CD4-positive, alpha-beta T cell (primary cell): ENCODE results near the gene FLT4. TPM values are rescaled to one million over a fixed set of nuclear protein-coding genes. Genes with fewer than 3 reads are reported as not detected.

Experiments
- ATAC-seq: fragments of 200-7000 bp; cut with Tn5 transposase; one replicate; pipeline ENCODE4 v1.10.0; 2022; ENCODE audit warnings: mild to moderate bottlenecking; ENCODE audit not compliant: poor library complexity
- CTCF ChIA-PET: fragments of 350-600 bp; sonication (Branson Sonifier 250); formaldehyde crosslinking; loops from one replicate; lab custom pipeline; 2021; ENCODE audit warnings: antibody characterized with exemption, inconsistent platforms; lab: Charles Lee
- POLR2A ChIA-PET: fragments of 350-600 bp; sonication (Branson Sonifier 250); formaldehyde crosslinking; loops from one replicate; lab custom pipeline; 2021; ENCODE audit warnings: antibody characterized with exemption, inconsistent platforms; lab: Charles Lee
- DNase-seq, 14 experiments: peaks; one replicate each; pipeline ENCODE4 v3.0.0-alpha.2; 2013 to 2020; ENCODE audit warnings: mixed read lengths in 2 of 14
- H3K27ac ChIP-seq, 2 donors: one replicate each; pipeline versions ENCODE4 v1.5.1 to v1.7.0; 2013; ENCODE audit warnings: low read length in 2 of 2, low read depth in 1 of 2, mild to moderate bottlenecking in 1 of 2
- H3K27me3 ChIP-seq, 2 experiments: 1 replicate in 1 of 2; 2 replicates in 1 of 2; pipeline versions ENCODE4 v1.6.1 to v1.7.0; 2013; ENCODE audit warnings: low read length in 2 of 2, control low read depth in 1 of 2, mild to moderate bottlenecking in 1 of 2, moderate library complexity in 1 of 2; ENCODE audit not compliant: insufficient read depth in 2 of 2, control insufficient read depth in 1 of 2
- H3K36me3 ChIP-seq: one replicate; pipeline ENCODE4 v1.6.1; 2013; ENCODE audit warnings: low read length, control low read depth; ENCODE audit not compliant: insufficient read depth
- H3K4me1 ChIP-seq: one replicate; pipeline ENCODE4 v1.6.1; 2013; ENCODE audit warnings: low read length, control low read depth; ENCODE audit not compliant: insufficient read depth
- H3K4me3 ChIP-seq: one replicate; pipeline ENCODE4 v1.5.1; 2013; ENCODE audit warnings: mild to moderate bottlenecking, low read length, moderate library complexity
- H3K9me3 ChIP-seq, 2 experiments: 1 replicate in 1 of 2; 2 replicates in 1 of 2; pipeline versions ENCODE4 v1.6.1 to v1.7.0; 2013; ENCODE audit warnings: low read length in 2 of 2, mild to moderate bottlenecking in 2 of 2, control low read depth in 1 of 2, moderate library complexity in 1 of 2; ENCODE audit not compliant: control insufficient read depth in 1 of 2, insufficient read depth in 1 of 2
- H3K27ac Mint-ChIP-seq: one replicate; pipeline ENCODE4 v1.8.0; 2020; ENCODE audit warnings: mixed read lengths
- H3K27me3 Mint-ChIP-seq: one replicate; pipeline ENCODE4 v1.8.0; 2021; ENCODE audit warnings: mixed read lengths
- H3K36me3 Mint-ChIP-seq: one replicate; pipeline ENCODE4 v1.8.0; 2021; ENCODE audit warnings: low read depth, mixed read lengths
- H3K4me1 Mint-ChIP-seq: one replicate; pipeline ENCODE4 v1.8.0; 2021; ENCODE audit warnings: low read depth, mixed read lengths
- H3K4me3 Mint-ChIP-seq: one replicate; pipeline ENCODE4 v1.8.0; 2020; ENCODE audit warnings: mild to moderate bottlenecking, mixed read lengths
- H3K9me3 Mint-ChIP-seq: one replicate; pipeline ENCODE4 v1.8.0; 2020; ENCODE audit warnings: mixed read lengths
- CTCF ChIP-seq: fragments of 200-600 bp; IDR thresholded peaks from one replicate; pipeline ENCODE4 v1.8.0; 2022; ENCODE audit warnings: antibody characterized with exemption, mild to moderate bottlenecking
- intact Hi-C, 2 experiments: fragments of 100-400 bp; cut with DNase I in 1 of 2; cut with micrococcal nuclease in 1 of 2; formaldehyde crosslinking; loops; one replicate each; pipeline versions ENCODE4 v1.15.1 to v1.9.0; 2023 to 2025; cut with DNase I, micrococcal nuclease
- total RNA-seq, 174 experiments: library from RNA in 2 of 174; stranded (reverse) in 2 of 174; gene quantifications; one replicate each; pipeline ENCODE4 v1.2.3 and lab custom pipeline; 2021 to 2026

The FLT4 gene
- total RNA-seq, 2 experiments from 2014 or later, result 2.3 to 2.5 TPM

GRCh38 chr5:180611140-180611850, 38.1 kb downstream of the FLT4 start:
- Histone ChIP-seq H3K4me3 (no peak overlapping the region), H3K4me1 (no peaks in the 10 kb centered on the region), H3K9me3 (no peaks in the 10 kb centered on the region), H3K36me3 (no peaks in the 10 kb centered on the region), H3K27ac (no peak overlapping the region), H3K27me3 (no peaks in the 10 kb centered on the region)
- Mint-ChIP-seq H3K4me1 (no peaks in the 10 kb centered on the region), H3K9me3 (no peaks in the 10 kb centered on the region), H3K36me3 (no peaks in the 10 kb centered on the region), H3K27me3 (no peaks in the 10 kb centered on the region), H3K27ac (no peak overlapping the region), H3K4me3 (no peak overlapping the region)
- ATAC-seq (no peak), DNase-seq (no peak)
- POLR2A ChIA-PET, result no interaction called here
- intact Hi-C loops, result no loop called here
- TF ChIP-seq CTCF, result no peak
- CTCF ChIA-PET, result no interaction called here

GRCh38 chr5:180609817-180610550, 39.4 kb downstream of the FLT4 start:
- DNase-seq (no peak), ATAC-seq (no peak)
- Histone ChIP-seq H3K36me3 (no peaks in the 10 kb centered on the region), H3K9me3 (no peaks in the 10 kb centered on the region), H3K4me3 (no peak overlapping the region), H3K27me3 (no peaks in the 10 kb centered on the region), H3K27ac (no peak overlapping the region), H3K4me1 (no peaks in the 10 kb centered on the region)
- Mint-ChIP-seq H3K36me3 (no peaks in the 10 kb centered on the region), H3K4me3 (no peak overlapping the region), H3K27ac (no peak overlapping the region), H3K4me1 (no peaks in the 10 kb centered on the region), H3K27me3 (no peaks in the 10 kb centered on the region), H3K9me3 (no peaks in the 10 kb centered on the region)
- TF ChIP-seq CTCF, result no peak
- CTCF ChIA-PET, result no interaction called here
- POLR2A ChIA-PET, result no interaction called here
- intact Hi-C loops, result loop anchor here (5.0 to 10.0 kb wide), 2 partner anchors 105 to 107 kb away; no protein-coding TSS in a partner anchor

GRCh38 chr5:180609386-180609785, 40.0 kb downstream of the FLT4 start:
- intact Hi-C loops, result loop anchor here (5.0 to 10.0 kb wide), 2 partner anchors 105 to 108 kb away; no protein-coding TSS in a partner anchor

More at GRCh38 chr5:180609386-180609785, 40.0 kb downstream of the FLT4 start:
- Mint-ChIP-seq H3K4me1 (no peaks in the 10 kb centered on the region), H3K9me3 (no peaks in the 10 kb centered on the region), H3K36me3 (no peaks in the 10 kb centered on the region), H3K4me3 (no peak overlapping the region), H3K27ac (no peak overlapping the region), H3K27me3 (no peaks in the 10 kb centered on the region)
- no peak for TF ChIP-seq CTCF
- DNase-seq (no peak), ATAC-seq (no peak)
- ChIA-PET CTCF (no interaction called here), POLR2A (no interaction called here)
- Histone ChIP-seq H3K36me3 (no peaks in the 10 kb centered on the region), H3K27me3 (no peaks in the 10 kb centered on the region), H3K27ac (no peak overlapping the region), H3K9me3 (no peaks in the 10 kb centered on the region), H3K4me3 (no peak overlapping the region), H3K4me1 (no peaks in the 10 kb centered on the region)
